Amygdala (tissue), 56 donors: ENCODE results near the gene SENP3.
A peak's percentile ranks its signal among the peaks of the same experiment; 100 is the strongest.

Experiments used
- DNase-seq, 56 donors: peaks; one replicate each; lab custom pipeline; 2025; lab: John Stamatoyannopoulos, UW

SENP3 gene

DNA sequence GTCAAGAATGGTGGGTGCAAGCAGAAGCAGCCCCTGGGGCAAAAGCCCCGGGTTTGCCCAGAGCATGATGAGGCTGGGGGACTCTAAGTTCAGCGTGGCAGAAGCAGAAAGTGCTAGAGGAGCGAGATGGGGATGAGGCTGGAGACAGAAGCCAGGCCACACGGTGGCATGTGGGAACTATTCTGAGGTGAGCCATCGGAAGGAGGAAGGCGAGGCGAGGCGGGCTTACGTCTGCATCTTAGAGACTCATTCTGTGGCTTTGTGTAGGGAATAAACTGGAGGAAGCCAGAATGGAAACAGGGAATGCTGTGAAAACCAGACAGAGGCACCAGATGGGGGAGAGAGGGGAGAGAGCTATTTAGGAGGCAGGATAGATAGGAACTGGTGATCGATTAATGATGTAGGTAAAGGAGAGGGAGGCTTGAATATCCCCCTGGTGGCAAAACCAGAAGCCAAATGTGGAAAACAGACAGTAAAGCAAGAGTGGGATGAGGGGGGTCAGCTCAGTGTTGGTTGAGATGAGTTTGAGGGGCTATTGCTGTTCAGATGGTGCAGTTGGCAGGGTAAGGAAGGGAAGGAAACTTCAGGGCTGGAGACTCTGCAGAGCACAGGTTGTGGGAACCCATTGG lies 6.3 kb upstream of the SENP3 start:
- DNase-seq: no peak

DNA sequence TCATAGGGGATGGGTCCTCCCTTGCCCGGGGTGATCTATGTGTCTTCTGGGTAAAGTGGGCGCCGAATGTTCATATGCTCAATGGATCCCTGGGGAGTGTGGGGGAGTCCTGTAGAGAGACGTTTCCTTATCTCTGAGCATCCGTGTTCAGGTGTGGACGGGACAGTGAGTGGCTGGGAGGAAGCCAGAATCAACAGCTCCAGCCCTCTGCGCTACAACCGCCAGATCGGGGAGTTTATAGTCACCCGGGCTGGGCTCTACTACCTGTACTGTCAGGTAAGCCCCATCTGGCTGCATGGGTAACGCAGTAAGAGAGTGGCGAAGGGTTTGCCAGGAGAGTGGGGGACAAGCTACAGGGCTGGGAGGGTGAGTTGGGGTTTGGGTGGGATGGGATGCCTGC lies 5.1 kb upstream of the SENP3 start:
- DNase-seq: no peak

DNA sequence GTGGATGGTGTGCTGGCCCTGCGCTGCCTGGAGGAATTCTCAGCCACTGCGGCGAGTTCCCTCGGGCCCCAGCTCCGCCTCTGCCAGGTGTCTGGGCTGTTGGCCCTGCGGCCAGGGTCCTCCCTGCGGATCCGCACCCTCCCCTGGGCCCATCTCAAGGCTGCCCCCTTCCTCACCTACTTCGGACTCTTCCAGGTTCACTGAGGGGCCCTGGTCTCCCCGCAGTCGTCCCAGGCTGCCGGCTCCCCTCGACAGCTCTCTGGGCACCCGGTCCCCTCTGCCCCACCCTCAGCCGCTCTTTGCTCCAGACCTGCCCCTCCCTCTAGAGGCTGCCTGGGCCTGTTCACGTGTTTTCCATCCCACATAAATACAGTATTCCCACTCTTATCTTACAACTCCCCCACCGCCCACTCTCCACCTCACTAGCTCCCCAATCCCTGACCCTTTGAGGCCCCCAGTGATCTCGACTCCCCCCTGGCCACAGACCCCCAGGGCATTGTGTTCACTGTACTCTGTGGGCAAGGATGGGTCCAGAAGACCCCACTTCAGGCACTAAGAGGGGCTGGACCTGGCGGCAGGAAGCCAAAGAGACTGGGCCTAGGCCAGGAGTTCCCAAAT lies 4.5 kb upstream of the SENP3 start:
- no peak for DNase-seq

DNA sequence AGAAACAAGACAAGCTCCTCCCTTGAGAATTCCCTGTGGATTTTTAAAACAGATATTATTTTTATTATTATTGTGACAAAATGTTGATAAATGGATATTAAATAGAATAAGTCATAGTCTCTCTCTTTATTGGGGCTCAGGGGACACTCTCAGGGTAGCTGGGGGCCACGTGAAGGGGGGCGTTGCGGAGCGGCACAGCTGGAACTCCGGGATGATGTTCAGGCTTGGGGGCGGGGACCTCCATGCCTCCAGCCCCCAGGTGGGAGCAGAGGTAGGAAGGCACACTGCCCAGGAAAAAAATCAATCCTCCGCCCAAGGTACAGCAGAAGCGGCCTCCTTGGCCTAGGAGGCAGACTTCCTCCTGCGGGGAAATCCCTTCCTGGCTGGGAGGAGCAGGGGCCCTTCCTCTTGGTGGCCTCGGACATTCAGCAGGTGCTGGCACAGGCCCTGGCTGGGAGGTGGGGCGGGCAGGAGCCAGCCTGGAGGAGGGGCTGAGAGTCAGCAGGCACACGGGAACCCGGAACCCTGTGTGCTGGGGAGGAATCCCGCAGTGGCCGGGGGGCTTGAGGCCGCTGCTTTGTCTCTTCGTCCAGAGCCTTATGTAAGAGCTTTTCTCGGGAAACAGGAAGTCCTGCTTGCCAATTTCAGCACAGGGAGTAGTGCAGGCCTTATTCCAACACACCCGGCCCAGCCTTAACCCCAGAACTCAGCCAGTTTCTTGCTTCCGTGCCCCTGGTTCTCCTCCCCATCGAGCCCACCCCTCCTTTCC lies 3.8 kb upstream of the SENP3 start:
- peak in 45 of 56 donors; percentile 35 to 86 (median 68) for DNase-seq

DNA sequence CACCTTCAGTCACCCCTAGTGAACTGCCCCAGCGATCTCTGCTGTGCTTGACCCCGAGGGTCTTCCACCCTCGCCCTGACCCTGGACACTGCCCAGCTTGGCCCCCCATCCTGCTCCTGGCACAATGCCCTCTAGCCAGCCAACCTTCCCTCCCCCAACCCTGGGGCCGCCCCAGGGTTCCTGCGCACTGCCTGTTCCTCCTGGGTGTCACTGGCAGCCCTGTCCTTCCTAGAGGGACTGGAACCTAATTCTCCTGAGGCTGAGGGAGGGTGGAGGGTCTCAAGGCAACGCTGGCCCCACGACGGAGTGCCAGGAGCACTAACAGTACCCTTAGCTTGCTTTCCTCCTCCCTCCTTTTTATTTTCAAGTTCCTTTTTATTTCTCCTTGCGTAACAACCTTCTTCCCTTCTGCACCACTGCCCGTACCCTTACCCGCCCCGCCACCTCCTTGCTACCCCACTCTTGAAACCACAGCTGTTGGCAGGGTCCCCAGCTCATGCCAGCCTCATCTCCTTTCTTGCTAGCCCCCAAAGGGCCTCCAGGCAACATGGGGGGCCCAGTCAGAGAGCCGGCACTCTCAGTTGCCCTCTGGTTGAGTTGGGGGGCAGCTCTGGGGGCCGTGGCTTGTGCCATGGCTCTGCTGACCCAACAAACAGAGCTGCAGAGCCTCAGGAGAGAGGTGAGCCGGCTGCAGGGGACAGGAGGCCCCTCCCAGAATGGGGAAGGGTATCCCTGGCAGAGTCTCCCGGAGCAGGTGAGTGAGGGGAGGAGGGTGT lies 3.0 kb upstream of the SENP3 start, which contains the start of gene TNFSF13:
Gene TNFSF13 (plus strand): TSS at position 207 of the 776 bp plus-strand sequence. CDS start 290 bp downstream, at position 497.
- DNase-seq: peak in 14 of 56 donors; percentile 41 to 75 (median 62)

DNA sequence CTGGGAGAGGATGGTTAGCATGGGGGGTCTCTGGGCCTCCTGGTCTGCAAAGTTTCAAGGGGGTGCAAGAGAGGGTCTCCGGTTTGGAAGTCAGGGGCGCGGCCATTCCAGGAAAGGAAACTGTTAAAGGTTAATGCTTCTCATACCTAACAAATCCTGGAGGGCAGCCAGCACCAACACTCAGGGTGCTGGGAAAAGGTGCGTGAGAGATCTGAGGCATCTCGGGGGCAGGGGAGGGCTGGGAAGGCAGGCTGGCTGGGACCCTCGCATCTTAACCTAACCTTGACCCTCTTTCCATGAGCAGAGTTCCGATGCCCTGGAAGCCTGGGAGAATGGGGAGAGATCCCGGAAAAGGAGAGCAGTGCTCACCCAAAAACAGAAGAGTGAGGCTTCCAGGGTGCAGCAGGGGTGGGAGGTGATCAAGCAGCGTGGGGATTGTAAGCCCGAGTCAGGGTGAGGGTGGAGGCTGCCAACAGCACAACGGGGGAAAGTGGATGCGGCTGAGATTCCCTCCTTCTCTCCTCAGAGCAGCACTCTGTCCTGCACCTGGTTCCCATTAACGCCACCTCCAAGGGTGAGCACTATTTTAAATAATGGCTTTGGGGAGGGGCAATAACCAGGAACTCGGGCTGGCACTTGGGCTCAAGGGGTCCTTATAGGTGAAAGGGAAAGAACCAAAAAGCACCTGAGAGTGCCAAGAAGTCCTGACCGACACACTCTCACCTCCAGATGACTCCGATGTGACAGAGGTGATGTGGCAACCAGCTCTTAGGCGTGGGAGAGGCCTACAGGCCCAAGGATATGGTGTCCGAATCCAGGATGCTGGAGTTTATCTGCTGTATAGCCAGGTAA lies 2.2 kb upstream of the SENP3 start:
- no peak for DNase-seq

DNA sequence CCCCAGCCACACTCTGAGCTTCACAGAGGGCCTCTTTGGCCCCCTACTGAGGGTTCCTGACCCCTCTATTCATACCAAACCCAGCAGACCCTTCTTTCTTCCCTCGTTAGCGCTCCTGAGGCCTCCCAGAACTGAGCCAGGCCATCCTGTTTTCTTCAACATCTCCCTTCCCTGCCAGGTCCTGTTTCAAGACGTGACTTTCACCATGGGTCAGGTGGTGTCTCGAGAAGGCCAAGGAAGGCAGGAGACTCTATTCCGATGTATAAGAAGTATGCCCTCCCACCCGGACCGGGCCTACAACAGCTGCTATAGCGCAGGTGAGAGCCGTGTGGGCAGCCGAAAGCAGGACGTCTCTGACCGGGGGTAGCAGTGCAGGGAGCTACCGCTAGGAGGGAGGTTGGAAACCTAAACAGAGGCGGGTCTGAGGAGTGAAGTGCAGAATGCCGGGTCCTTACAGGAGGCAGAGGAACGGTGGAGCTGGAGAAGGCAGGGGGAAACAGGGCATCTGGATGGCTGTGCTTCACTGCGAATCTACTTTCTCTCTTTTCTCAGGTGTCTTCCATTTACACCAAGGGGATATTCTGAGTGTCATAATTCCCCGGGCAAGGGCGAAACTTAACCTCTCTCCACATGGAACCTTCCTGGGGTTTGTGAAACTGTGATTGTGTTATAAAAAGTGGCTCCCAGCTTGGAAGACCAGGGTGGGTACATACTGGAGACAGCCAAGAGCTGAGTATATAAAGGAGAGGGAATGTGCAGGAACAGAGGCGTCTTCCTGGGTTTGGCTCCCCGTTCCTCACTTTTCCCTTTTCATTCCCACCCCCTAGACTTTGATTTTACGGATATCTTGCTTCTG lies 1.3 kb upstream of the SENP3 start:
- DNase-seq: peak in 5 of 56 donors; percentile 13 to 32 (median 20)

DNA sequence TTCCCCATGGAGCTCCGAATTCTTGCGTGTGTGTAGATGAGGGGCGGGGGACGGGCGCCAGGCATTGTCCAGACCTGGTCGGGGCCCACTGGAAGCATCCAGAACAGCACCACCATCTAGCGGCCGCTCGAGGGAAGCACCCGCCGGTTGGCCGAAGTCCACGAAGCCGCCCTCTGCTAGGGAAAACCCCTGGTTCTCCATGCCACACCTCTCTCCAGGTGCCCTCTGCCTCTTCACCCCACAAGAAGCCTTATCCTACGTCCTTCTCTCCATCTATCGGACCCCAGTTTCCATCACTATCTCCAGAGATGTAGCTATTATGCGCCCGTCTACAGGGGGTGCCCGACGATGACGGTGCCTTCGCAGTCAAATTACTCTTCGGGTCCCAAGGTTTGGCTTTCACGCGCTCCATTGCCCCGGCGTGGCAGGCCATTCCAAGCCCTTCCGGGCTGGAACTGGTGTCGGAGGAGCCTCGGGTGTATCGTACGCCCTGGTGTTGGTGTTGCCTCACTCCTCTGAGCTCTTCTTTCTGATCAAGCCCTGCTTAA lies 617 bp upstream of the SENP3 start:
- peak in 50 of 56 donors; percentile 49 to 91 (median 74) for DNase-seq

DNA sequence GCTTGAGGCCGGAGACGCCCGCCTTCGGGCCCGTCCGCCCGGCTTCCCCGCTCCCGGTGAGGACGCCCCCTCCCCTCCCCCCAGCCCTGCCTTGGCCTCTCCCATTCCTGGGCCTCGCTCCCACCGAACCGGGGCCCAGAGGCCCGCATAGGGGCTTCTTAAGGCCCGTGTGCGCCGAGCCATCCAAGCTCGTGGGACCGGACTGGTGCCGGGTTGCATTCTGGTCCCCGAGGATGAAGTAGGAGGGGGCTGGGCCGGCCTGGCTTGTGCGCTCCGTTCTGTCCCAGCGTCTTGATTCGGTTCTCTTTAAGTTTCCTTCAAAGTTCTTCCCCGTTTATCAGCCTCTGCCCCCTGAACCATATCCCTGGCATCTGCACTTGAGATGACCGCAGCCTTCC lies 488 bp downstream of the SENP3 start:
- no peak for DNase-seq

DNA sequence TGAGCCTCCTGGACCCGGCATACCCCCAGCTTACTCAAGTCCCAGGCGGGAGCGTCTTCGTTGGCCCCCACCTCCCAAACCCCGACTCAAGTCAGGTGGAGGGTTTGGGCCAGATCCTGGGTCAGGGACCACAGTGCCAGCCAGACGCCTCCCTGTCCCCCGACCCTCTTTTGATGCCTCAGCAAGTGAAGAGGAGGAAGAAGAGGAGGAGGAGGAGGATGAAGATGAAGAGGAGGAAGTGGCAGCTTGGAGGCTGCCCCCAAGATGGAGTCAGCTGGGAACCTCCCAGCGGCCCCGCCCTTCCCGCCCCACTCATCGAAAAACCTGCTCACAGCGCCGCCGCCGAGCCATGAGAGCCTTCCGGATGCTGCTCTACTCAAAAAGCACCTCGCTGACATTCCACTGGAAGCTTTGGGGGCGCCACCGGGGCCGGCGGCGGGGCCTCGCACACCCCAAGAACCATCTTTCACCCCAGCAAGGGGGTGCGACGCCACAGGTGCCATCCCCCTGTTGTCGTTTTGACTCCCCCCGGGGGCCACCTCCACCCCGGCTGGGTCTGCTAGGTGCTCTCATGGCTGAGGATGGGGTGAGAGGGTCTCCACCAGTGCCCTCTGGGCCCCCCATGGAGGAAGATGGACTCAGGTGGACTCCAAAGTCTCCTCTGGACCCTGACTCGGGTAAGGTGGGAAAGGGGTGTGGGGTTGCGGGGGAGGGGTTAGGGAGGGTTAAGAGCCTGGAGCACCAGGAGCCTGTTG lies 1.6 kb downstream of the SENP3 start:
- DNase-seq: no peak

DNA sequence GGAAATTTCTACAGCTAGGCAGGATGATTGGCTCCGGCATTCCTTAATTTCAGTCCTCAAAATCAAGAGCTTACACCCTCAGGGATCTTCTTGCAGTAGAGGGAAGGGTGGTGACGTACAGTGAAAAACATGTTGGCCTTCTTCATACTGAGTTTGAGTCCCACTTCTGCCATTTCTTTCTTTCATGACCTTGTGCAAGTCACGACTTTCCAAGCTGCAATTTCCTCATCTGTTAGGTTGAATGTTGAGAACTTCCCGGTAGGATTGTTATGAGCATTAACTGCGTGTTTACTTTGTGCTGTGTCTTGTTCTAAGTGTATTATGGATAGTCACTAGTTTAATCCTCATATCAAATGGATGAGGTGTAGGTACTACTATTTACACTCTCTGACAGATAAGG lies 7.9 kb downstream of the SENP3 start:
- DNase-seq: no peak

DNA sequence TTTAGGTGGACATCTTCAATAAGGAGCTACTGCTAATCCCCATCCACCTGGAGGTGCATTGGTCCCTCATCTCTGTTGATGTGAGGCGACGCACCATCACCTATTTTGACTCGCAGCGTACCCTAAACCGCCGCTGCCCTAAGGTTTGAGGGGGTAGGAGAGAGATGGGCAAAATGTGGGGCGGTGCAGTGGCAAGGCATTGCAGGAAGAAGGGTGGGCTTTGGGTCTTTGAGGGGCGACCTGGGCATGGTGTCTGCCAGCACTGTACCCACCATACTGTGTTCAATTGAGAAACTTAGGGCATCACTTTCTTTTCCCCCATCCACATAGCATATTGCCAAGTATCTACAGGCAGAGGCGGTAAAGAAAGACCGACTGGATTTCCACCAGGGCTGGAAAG lies 8.6 kb downstream of the SENP3 start:
- DNase-seq: no peak

DNA sequence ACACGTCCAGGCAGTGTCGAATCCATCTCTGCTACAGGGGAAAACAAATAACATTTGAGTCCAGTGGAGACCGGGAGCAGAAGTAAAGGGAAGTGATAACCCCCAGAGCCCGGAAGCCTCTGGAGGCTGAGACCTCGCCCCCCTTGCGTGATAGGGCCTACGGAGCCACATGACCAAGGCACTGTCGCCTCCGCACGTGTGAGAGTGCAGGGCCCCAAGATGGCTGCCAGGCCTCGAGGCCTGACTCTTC lies 10.5 kb downstream of the SENP3 start:
- no peak for DNase-seq

DNA sequence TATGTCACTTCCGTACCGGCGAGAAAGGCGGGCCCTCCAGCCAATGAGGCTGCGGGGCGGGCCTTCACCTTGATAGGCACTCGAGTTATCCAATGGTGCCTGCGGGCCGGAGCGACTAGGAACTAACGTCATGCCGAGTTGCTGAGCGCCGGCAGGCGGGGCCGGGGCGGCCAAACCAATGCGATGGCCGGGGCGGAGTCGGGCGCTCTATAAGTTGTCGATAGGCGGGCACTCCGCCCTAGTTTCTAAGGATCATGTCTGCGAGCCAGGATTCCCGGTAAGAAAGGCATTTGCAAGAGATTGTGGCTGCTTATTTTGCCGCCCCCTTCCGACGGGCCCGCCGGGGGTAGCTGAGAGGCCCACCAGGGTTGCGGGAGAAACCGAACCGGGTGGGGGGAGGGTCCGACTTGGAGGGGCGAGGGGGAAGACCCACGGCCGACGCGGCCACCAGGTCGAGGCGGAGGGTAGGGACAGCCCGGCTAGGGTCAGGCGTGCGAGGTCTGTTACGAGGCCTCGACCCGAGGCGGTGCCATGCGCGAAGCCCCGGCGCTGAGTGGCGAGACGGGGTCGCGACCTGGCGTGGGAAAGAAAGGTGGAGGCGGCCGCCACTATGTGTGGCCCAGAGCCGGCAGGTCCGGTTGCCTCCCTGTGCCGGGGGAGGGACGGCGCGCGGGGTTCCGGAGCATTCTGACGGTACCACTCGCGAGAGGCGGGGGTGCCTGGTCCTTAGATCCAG lies 11.0 kb downstream of the SENP3 start:
- DNase-seq: peak; percentile 85 to 100 (median 100)

DNA sequence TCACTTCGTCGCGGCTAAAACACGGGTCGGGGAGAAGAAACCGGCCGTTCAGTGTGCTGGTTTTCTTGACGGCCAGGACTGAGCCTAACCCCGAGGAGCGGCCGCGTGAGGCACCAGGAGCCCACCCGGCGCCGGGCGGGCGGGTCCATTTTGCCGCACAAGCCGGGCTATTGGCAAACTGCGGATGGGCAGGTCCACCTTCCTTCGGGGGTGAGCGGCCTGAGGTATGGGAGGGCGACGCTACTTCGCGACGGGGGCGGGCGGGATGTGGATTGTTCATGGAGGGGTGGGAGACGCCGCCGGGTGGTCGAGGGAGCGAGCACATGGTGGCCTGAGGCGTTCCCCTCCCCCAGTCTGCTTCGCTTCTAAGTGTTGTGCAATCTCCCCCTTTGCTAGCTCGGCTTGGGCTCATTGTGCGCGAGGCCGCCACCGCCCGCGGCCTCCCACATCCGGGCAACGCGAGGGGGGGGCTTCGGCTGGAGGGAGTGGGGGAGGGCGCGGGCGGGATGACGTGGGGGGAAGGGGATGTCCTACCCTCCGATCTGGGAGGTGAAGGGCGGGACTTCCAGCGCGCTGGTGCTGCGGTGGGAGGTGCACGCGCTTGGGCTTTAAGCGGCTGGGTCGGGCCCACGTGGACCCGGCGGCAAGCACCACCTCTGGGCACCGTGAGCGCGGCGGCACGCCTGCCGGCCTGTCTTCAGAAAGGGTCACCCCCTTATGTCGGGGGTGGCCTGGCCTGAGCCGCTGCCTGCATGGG lies 11.8 kb downstream of the SENP3 start:
- DNase-seq: peak in 54 of 56 donors; percentile 47 to 89 (median 78)

DNA sequence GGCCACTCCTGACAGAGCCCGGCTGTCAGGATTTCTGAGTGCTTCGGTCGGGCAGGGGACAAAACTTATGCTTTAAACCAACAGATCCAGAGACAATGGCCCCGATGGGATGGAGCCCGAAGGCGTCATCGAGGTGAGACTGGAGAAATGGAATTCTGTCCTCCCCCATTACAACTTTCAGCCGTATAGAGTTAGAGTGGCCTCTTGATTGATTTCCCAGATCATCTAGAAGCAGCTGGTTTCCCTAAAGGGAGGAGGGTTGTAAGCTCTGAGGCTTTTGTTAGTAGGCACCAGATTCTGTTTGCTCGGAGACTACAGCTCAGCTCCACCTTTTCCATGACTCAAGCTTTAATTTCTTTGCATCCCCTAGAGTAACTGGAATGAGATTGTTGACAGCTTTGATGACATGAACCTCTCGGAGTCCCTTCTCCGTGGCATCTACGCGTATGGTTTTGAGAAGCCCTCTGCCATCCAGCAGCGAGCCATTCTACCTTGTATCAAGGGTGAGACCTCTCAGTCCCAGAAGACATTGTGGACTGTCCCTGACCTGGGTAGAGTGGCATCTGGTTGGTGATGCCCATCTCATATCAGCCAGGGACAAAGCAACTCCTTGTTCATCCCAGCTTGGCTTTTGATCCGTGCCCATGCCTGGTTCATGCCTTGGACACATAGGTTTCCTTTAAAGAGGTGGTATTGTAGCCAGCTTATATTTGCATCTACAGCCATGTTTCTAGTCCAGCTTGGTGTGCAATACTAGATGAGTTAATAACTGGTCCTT lies 12.6 kb downstream of the SENP3 start:
- DNase-seq: no peak
